Panc1 (cell line): Measurements from ENCODE around the gene PROM1. TPM values are rescaled to one million over a fixed set of nuclear protein-coding genes. Genes with fewer than 3 reads are reported as not detected.

Source experiments
- ATAC-seq: fragments of 200-7000 bp; cut with Tn5 transposase; 2 replicates; pipeline ENCODE4 v1.9.1; 2020; ENCODE audit warnings: mild to moderate bottlenecking, moderate library complexity
- BruUV-seq: library from RNA; stranded (reverse); fragments of 400-500 nt; replicated peaks from 2 replicates; lab custom pipeline; 2021; lab: Mats Ljungman, UMichigan
- CTCF ChIA-PET: fragments of 300-600 bp; sonication (Branson Sonifier 250); formaldehyde crosslinking; loops from one replicate; lab custom pipeline; 2022; ENCODE audit warnings: antibody characterized with exemption; lab: Charles Lee
- POLR2A ChIA-PET: fragments of 300-600 bp; sonication (Branson Sonifier 250); formaldehyde crosslinking; loops from one replicate; lab custom pipeline; 2022; ENCODE audit warnings: antibody characterized with exemption; lab: Charles Lee
- DNase-seq: peaks from one replicate; pipeline ENCODE4 v3.0.0-alpha.2; 2010; ENCODE audit warnings: low read depth, low spot score
- H3K27ac ChIP-seq: 2 replicates; pipeline ENCODE4 v1.5.1; 2011; ENCODE audit warnings: mild to moderate bottlenecking, low read length, inconsistent platforms
- H3K27me3 ChIP-seq: fragments of 200-500 bp; sonication (Bioruptor generic); 2 replicates; pipeline ENCODE4 v1.6.0; 2014; ENCODE audit warnings: low read length, inconsistent platforms; ENCODE audit not compliant: control insufficient read depth, insufficient read depth
- H3K36me3 ChIP-seq: fragments of 200-500 bp; sonication (Bioruptor generic); 2 replicates; pipeline ENCODE4 v1.5.1; 2014; ENCODE audit warnings: inconsistent platforms, mild to moderate bottlenecking, low read length, moderate library complexity; ENCODE audit not compliant: control insufficient read depth, insufficient read depth
- H3K4me1 ChIP-seq: 2 replicates; pipeline ENCODE4 v1.5.1; 2011; ENCODE audit warnings: inconsistent platforms, mild to moderate bottlenecking, low read length, moderate library complexity; ENCODE audit not compliant: control insufficient read depth, insufficient read depth
- H3K4me3 ChIP-seq, 2 experiments: 2 replicates each; pipeline ENCODE4 v1.5.1; 2011 to 2012; ENCODE audit warnings: low read depth in 2 of 2, low read length in 2 of 2, mild to moderate bottlenecking in 2 of 2, inconsistent platforms in 1 of 2, moderate library complexity in 1 of 2
- H3K9me3 ChIP-seq: fragments of 200-500 bp; sonication (Bioruptor generic); 2 replicates; pipeline ENCODE4 v1.5.1; 2014; ENCODE audit warnings: low read depth, mild to moderate bottlenecking, inconsistent platforms, low read length, moderate library complexity; ENCODE audit not compliant: control insufficient read depth, insufficient read depth
- POLR2AphosphoS5 ChIP-seq: IDR thresholded peaks from 2 replicates; pipeline ENCODE4 v1.6.1; 2012; ENCODE audit warnings: mild to moderate bottlenecking, low read depth, low read length, moderate library complexity
- SIN3A ChIP-seq: IDR thresholded peaks from 2 replicates; pipeline ENCODE4 v1.6.1; 2012; ENCODE audit warnings: low read depth, mild to moderate bottlenecking, low read length, moderate library complexity, borderline replicate concordance; ENCODE audit not compliant: insufficient read depth
- TCF7L2 ChIP-seq: IDR thresholded peaks from 2 replicates; pipeline ENCODE4 v1.6.1; 2011; ENCODE audit warnings: mild to moderate bottlenecking, low read depth, low read length, inconsistent platforms
- in situ Hi-C: cut with HindIII; loops from 2 replicates; pipeline ENCODE4 v1.10.0; 2016; ENCODE audit warnings: low sequenced_read_pairs, low pct_unique_long_range_greater_than_20kb
- intact Hi-C: fragments of 100-400 bp; cut with micrococcal nuclease; formaldehyde crosslinking; loops from one replicate; pipeline ENCODE4 v1.10.0; 2022; ENCODE audit not compliant: unreplicated experiment
- total RNA-seq: library from RNA; stranded (reverse); gene quantifications from one replicate; pipeline ENCODE4 v1.2.1, GENCODE V29; 2021; ENCODE audit not compliant: unreplicated experiment
- TF ChIP-seq, protein P1 (sequence below): fragments of 450-650 bp; IDR thresholded peaks from 2 replicates; pipeline ENCODE4 v1.5.1; 2017; ENCODE audit warnings: mild to moderate bottlenecking
- TF ChIP-seq, protein P2 (sequence below), 2 experiments: IDR thresholded peaks; 2 replicates each; pipeline ENCODE4 v1.6.1; 2011 to 2012; ENCODE audit warnings: low read depth in 2 of 2, control low read depth in 1 of 2, low read length in 1 of 2, mild to moderate bottlenecking in 1 of 2, moderate library complexity in 1 of 2; ENCODE audit not compliant: insufficient read depth in 1 of 2

PROM1 gene
- total RNA-seq, 1 experiment from 2014 or later = 0.18 TPM

DNA sequence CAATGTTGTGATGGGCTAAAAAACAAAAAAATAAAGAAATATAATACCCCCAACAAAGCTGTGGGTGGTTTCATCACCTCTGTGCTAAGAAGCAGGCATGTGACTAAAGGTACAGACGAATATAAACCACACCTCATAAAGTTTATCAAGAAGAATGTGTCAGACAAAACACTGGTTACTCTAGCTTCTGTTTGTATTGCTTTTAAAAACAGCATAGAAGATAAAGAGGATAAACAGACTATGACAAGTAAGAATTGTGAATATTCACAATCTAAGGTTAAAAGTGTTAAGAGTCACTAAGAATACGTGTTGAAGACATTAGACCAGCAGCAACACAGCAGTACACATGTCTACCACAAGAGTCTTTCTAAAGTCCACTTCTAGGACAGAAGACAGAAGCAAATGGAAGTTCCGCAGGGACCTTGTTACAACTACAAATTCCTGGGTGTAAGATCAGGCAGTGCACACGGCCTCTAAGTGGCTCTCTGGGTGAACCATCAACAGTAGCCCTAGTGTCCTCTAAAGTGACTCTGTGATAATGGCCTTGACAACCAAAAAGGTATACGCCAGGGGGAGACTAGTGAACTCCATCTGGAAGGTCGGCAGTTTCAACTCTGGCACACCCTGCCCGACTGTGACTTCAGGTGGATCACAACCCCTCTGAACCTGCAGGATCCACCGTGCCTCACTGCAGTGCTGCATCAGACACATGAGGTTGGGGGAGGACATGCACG, 112.6 kb downstream of the PROM1 start:
- TF ChIP-seq TCF7L2 (no peak), SIN3A (no peak)
- TF ChIP-seq, protein P1, sequence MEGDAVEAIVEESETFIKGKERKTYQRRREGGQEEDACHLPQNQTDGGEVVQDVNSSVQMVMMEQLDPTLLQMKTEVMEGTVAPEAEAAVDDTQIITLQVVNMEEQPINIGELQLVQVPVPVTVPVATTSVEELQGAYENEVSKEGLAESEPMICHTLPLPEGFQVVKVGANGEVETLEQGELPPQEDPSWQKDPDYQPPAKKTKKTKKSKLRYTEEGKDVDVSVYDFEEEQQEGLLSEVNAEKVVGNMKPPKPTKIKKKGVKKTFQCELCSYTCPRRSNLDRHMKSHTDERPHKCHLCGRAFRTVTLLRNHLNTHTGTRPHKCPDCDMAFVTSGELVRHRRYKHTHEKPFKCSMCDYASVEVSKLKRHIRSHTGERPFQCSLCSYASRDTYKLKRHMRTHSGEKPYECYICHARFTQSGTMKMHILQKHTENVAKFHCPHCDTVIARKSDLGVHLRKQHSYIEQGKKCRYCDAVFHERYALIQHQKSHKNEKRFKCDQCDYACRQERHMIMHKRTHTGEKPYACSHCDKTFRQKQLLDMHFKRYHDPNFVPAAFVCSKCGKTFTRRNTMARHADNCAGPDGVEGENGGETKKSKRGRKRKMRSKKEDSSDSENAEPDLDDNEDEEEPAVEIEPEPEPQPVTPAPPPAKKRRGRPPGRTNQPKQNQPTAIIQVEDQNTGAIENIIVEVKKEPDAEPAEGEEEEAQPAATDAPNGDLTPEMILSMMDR = no peak
- TF ChIP-seq, protein P2, sequence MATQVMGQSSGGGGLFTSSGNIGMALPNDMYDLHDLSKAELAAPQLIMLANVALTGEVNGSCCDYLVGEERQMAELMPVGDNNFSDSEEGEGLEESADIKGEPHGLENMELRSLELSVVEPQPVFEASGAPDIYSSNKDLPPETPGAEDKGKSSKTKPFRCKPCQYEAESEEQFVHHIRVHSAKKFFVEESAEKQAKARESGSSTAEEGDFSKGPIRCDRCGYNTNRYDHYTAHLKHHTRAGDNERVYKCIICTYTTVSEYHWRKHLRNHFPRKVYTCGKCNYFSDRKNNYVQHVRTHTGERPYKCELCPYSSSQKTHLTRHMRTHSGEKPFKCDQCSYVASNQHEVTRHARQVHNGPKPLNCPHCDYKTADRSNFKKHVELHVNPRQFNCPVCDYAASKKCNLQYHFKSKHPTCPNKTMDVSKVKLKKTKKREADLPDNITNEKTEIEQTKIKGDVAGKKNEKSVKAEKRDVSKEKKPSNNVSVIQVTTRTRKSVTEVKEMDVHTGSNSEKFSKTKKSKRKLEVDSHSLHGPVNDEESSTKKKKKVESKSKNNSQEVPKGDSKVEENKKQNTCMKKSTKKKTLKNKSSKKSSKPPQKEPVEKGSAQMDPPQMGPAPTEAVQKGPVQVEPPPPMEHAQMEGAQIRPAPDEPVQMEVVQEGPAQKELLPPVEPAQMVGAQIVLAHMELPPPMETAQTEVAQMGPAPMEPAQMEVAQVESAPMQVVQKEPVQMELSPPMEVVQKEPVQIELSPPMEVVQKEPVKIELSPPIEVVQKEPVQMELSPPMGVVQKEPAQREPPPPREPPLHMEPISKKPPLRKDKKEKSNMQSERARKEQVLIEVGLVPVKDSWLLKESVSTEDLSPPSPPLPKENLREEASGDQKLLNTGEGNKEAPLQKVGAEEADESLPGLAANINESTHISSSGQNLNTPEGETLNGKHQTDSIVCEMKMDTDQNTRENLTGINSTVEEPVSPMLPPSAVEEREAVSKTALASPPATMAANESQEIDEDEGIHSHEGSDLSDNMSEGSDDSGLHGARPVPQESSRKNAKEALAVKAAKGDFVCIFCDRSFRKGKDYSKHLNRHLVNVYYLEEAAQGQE (IDR thresholded peaks at IDR 0.05; ENCODE audit: insufficient read depth in 1 of 2, low read depth in 2 of 2, low read length in 1 of 2) = no peak
- Histone ChIP-seq H3K36me3 (no peaks in the 10 kb centered on the region), H3K9me3 (no peaks in the 10 kb centered on the region), H3K4me3 (no peak overlapping the region), H3K27me3 (no peaks in the 10 kb centered on the region), H3K27ac (no peak overlapping the region), H3K4me1 (no peaks in the 10 kb centered on the region)
- ATAC-seq (no peak), DNase-seq (no peak)
- ChIA-PET POLR2A (interaction anchor here (0.6 kb wide), 1 partner anchor 188 kb away, joined by 3 read pairs; no protein-coding TSS in a partner anchor), CTCF (no interaction called here)
- no TSS peak for BruUV-seq
- in situ Hi-C loops (no loop called here), intact Hi-C loops (no loop called here)

DNA sequence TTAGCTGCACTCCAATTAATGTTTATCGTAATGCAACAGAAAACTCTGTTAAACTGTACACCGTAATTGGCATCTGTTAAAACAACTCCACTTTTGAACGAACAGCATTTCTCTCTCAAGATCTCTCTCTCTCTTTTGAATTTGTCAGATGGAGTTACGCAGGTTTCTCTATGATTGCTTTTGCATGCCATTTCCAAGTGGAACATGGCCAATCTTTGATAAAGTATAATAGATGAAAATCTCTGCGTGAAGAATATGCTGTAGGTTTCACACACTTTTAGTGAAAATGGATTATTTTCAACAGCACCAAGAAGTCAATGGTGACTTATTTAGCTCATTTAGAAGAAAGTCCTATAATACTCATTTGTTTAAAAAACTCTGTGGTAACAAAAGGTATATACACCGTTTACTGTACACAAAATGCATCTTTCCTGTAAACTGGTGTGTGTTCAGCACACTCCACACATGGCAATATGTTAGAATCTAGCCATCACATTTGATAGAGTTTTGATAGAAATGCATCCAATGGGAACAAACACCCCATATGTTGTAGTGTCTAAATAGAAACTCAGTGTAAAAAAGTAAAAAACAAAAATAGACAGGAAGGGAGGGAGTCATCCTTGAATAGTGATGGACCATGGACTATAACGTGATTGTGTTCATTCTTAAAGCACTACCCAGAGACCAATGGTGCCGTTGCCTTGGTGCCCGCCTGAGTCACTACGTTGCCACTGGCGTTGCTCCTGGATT, 115.1 kb downstream of the PROM1 start:
- no TSS peak for BruUV-seq
- no peak for ATAC-seq

DNA sequence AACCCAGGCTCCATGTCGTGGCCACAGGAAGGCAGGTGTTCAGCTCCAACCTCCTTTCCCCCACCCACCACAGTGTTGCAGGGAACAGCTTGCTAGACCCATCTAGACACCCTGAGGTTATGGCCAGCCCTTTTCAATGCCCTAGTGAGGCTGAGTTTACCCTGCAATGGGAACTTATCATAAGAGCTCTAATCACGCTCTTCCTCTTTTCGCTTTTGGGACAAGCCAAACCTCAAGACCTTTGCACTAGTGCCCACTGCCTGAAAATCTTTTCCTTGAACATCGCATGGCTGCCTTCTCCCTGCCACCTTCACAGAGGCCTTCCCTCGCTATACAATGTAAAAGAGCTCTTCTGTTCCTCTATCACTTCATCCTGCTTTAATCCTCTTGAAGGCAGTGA, 118.5 kb downstream of the PROM1 start:
- CTCF ChIA-PET = no interaction called here

More for the DNA sequence above, 115.1 kb downstream of the PROM1 start:
- DNase-seq = no peak
- TF ChIP-seq POLR2AphosphoS5 (no peak), SIN3A (no peak)
- Histone ChIP-seq H3K36me3 (no peaks in the 10 kb centered on the region), H3K4me3 (no peak overlapping the region), H3K27ac (no peak overlapping the region), H3K9me3 (no peaks in the 10 kb centered on the region), H3K27me3 (no peaks in the 10 kb centered on the region), H3K4me1 (no peaks in the 10 kb centered on the region)
- in situ Hi-C loops (no loop called here), intact Hi-C loops (no loop called here)
- ChIA-PET POLR2A (no interaction called here), CTCF (no interaction called here)

More for the DNA sequence above, 118.5 kb downstream of the PROM1 start:
- Histone ChIP-seq H3K9me3 (no peaks in the 10 kb centered on the region), H3K4me3 (no peak overlapping the region), H3K27ac (no peak overlapping the region), H3K36me3 (no peaks in the 10 kb centered on the region), H3K4me1 (no peaks in the 10 kb centered on the region; the same call in 1 of the 2 replicates), H3K27me3 (no peaks in the 10 kb centered on the region)
- BruUV-seq = no TSS peak
- intact Hi-C loops = no loop called here
- in situ Hi-C loops = no loop called here
- TF ChIP-seq, protein P2 (IDR thresholded peaks at IDR 0.05; ENCODE audit: insufficient read depth in 1 of 2, low read depth in 2 of 2, low read length in 1 of 2) = no peak
- TF ChIP-seq, protein P1 = no peak
- TF ChIP-seq SIN3A (no peak), TCF7L2 (no peak), POLR2AphosphoS5 (no peak)
- no peak for ATAC-seq
- DNase-seq = no peak
- POLR2A ChIA-PET = no interaction called here
